ENCODE data around the gene ATP8A2. TPM values are rescaled to one million over a fixed set of nuclear protein-coding genes. Genes with fewer than 3 reads are reported as not detected.

ATP8A2 gene
- total RNA-seq, 1 experiment from 2014 or later: not detected

DNA sequence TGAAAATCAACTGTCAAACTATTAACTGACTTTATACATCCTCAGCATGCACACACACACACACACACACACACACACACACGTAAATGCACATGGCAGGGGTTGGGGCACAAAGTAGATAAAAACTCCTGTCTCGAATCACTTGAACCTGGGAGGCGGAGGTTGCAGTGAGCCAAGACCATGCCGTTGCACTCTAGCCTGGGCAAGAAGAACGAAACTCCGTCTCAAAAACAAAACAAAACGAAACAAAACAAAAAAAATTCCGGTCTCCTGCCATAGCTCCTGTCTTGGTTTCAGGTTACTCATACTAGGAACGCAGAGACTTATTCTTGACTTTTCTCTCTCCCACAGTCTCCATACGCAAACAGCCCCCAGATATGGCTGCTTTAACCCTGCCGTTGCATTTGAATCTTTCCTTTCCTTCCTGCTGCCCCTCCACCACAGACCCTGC, 531.1 kb downstream of the ATP8A2 start:
- Histone ChIP-seq H3K27ac (no peak overlapping the region), H3K27me3 (ENCODE audit: insufficient read depth, low read depth) (peaks cover 90% of the 10 kb centered on the region), H2AFZ (no peak overlapping the region), H3K79me2 (ENCODE audit: low read depth) (no peaks in the 10 kb centered on the region), H3K4me1 (replicated peaks; ENCODE audit: insufficient read depth) (no peaks in the 10 kb centered on the region), H3K36me3 (ENCODE audit: low read depth) (no peaks in the 10 kb centered on the region), H3K9me2 (ENCODE audit: insufficient read depth) (no peaks in the 10 kb centered on the region), H3K9me3 (ENCODE audit: insufficient read depth, low read depth) (peaks cover 3% of the 10 kb centered on the region; the same call in 1 of the 2 replicates), H3K4me2 (peak overlapping the region; percentile 40), H3F3A (ENCODE audit: insufficient read depth, low read depth) (no peaks in the 10 kb centered on the region), H4K20me1 (ENCODE audit: insufficient read depth) (no peaks in the 10 kb centered on the region), H3K4me3 (no peak overlapping the region)
- no peak for TF ChIP-seq EZH2 (IDR thresholded peaks at IDR 0.05; ENCODE audit: low read depth)
- TF ChIP-seq, protein P1, sequence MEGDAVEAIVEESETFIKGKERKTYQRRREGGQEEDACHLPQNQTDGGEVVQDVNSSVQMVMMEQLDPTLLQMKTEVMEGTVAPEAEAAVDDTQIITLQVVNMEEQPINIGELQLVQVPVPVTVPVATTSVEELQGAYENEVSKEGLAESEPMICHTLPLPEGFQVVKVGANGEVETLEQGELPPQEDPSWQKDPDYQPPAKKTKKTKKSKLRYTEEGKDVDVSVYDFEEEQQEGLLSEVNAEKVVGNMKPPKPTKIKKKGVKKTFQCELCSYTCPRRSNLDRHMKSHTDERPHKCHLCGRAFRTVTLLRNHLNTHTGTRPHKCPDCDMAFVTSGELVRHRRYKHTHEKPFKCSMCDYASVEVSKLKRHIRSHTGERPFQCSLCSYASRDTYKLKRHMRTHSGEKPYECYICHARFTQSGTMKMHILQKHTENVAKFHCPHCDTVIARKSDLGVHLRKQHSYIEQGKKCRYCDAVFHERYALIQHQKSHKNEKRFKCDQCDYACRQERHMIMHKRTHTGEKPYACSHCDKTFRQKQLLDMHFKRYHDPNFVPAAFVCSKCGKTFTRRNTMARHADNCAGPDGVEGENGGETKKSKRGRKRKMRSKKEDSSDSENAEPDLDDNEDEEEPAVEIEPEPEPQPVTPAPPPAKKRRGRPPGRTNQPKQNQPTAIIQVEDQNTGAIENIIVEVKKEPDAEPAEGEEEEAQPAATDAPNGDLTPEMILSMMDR (conservative IDR thresholded peaks at IDR 0.05): no peak
- intact Hi-C loops (cut with micrococcal nuclease; ENCODE audit: unreplicated experiment): no loop called here
- no peak for DNase-seq
- no TSS peak for BruUV-seq (replicated peaks)
- ChIA-PET POLR2A (ENCODE audit: unreplicated experiment) (no interaction called here), CTCF (no interaction called here)

DNA sequence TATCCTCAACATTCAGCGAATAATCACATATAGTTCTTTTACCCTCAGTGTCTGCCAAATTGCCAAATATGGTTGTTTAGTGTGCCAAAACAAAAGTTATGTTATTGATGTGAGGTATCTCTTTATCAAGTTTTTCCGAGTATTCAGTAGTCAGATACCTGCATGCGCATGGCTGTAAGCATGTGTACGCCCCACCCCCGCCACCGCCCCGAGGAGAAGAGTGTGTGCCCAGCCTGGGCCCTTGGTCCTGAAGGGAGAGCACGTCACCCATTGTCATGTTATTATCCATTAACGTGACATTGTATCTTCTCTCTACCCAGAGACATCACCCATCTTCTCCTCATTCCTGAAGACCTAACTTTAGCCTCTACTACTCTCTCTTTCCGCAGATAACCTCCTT, 533.1 kb downstream of the ATP8A2 start:
- Histone ChIP-seq H3K4me2 (no peak overlapping the region), H3F3A (ENCODE audit: insufficient read depth, low read depth) (no peaks in the 10 kb centered on the region), H3K36me3 (ENCODE audit: low read depth) (no peaks in the 10 kb centered on the region), H3K9me2 (ENCODE audit: insufficient read depth) (no peaks in the 10 kb centered on the region), H3K4me1 (replicated peaks; ENCODE audit: insufficient read depth) (no peaks in the 10 kb centered on the region), H3K79me2 (ENCODE audit: low read depth) (no peaks in the 10 kb centered on the region), H3K9me3 (ENCODE audit: insufficient read depth, low read depth) (peaks cover 3% of the 10 kb centered on the region; the same call in 1 of the 2 replicates), H4K20me1 (ENCODE audit: insufficient read depth) (no peaks in the 10 kb centered on the region), H3K27me3 (ENCODE audit: insufficient read depth, low read depth) (peaks cover 89% of the 10 kb centered on the region), H3K27ac (no peak overlapping the region), H3K4me3 (no peak overlapping the region), H2AFZ (no peak overlapping the region)
- intact Hi-C loops (cut with micrococcal nuclease; ENCODE audit: unreplicated experiment): no loop called here
- ChIA-PET POLR2A (ENCODE audit: unreplicated experiment) (no interaction called here), CTCF (no interaction called here)
- TF ChIP-seq, protein P1 (conservative IDR thresholded peaks at IDR 0.05): no peak
- TF ChIP-seq EZH2 (IDR thresholded peaks at IDR 0.05; ENCODE audit: low read depth): no peak
- BruUV-seq (replicated peaks): no TSS peak
- no peak for DNase-seq

DNA sequence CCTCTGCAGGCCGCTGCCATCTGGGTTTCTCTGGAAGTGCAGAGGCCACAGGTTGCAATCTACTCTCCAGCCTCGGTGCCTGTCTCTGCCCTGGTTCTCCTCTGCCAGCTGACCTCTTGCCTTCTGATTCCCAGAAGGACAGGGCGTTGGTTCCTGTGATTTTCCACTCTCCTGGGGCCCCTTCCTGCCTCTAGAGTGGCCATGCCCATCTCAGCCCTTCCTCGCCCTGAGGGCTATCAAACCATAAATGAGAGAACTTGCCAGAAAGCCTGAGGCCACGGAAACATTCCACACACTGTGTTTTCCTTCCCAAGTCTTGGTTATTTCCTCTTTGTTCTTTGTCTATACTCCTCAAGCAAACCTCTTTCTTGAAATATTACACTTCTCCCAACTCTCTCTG, 533.8 kb downstream of the ATP8A2 start:
- no peaks in the 10 kb centered on the region for H4K20me1 ChIP-seq (ENCODE audit: insufficient read depth)
- no peak overlapping the region for H3K4me3 ChIP-seq
- no peaks in the 10 kb centered on the region for H3F3A ChIP-seq (ENCODE audit: insufficient read depth, low read depth)
- H3K9me2 ChIP-seq (ENCODE audit: insufficient read depth): no peaks in the 10 kb centered on the region
- ChIA-PET CTCF (no interaction called here), POLR2A (ENCODE audit: unreplicated experiment) (no interaction called here)
- no peaks in the 10 kb centered on the region for H3K79me2 ChIP-seq (ENCODE audit: low read depth)
- H3K36me3 ChIP-seq (ENCODE audit: low read depth): no peaks in the 10 kb centered on the region
- H2AFZ ChIP-seq: no peak overlapping the region
- no TSS peak for BruUV-seq (replicated peaks)
- H3K9me3 ChIP-seq (ENCODE audit: insufficient read depth, low read depth): peaks cover 3% of the 10 kb centered on the region; the same call in 1 of the 2 replicates
- H3K4me2 ChIP-seq: no peak overlapping the region
- peaks cover 88% of the 10 kb centered on the region for H3K27me3 ChIP-seq (ENCODE audit: insufficient read depth, low read depth)
- H3K27ac ChIP-seq: no peak overlapping the region
- TF ChIP-seq, protein P1 (conservative IDR thresholded peaks at IDR 0.05): no peak
- no peak for TF ChIP-seq EZH2 (IDR thresholded peaks at IDR 0.05; ENCODE audit: low read depth)
- H3K4me1 ChIP-seq (replicated peaks; ENCODE audit: insufficient read depth): no peaks in the 10 kb centered on the region
- intact Hi-C loops (cut with micrococcal nuclease; ENCODE audit: unreplicated experiment): no loop called here
- no peak for DNase-seq
